GM12878 (cell line): ENCODE data around the gene ALG12. TPM values are rescaled to one million over a fixed set of nuclear protein-coding genes. Genes with fewer than 3 reads are reported as not detected.

Source experiments
- ATAC-seq: fragments of 200-7000 bp; cut with Tn5 transposase; 3 replicates; pipeline ENCODE4 v1.9.1; 2020; ENCODE audit warnings: mild to moderate bottlenecking, moderate library complexity
- BruUV-seq: library from RNA; stranded (reverse); fragments of 400-500 nt; replicated peaks from 2 replicates; lab custom pipeline; 2021; lab: Mats Ljungman, UMichigan
- CTCF ChIA-PET: fragments of 300-600 bp; sonication (Branson Sonifier 250); formaldehyde crosslinking; extraction: SDS; loops from one replicate; lab custom pipeline; 2021; ENCODE audit warnings: inconsistent platforms; lab: Yijun Ruan, JAX
- POLR2A ChIA-PET: fragments of 350-600 bp; formaldehyde crosslinking; extraction: SDS; loops from one replicate; lab custom pipeline; 2021; ENCODE audit warnings: inconsistent platforms; lab: Charles Lee
- RAD21 ChIA-PET: fragments of 300-600 bp; sonication (Branson Sonifier 250); formaldehyde crosslinking; loops from one replicate; lab custom pipeline; 2023; ENCODE audit warnings: antibody characterized with exemption; ENCODE audit not compliant: unreplicated experiment; lab: Charles Lee
- SMC1A ChIA-PET: fragments of 300-600 bp; sonication (Branson Sonifier 250); formaldehyde crosslinking; loops from one replicate; lab custom pipeline; 2023; ENCODE audit not compliant: unreplicated experiment, uncharacterized antibody; lab: Charles Lee
- DNase-seq: peaks from one replicate; pipeline ENCODE4 v3.0.0-alpha.2; 2011; ENCODE audit warnings: low read depth, low spot score
- FAIRE-seq: peaks from 3 replicates; lab custom pipeline; 2011; peaks lifted over from hg19 to GRCh38; lab: Jason Lieb, UNC
- H2AFZ ChIP-seq: 2 replicates; pipeline ENCODE4 v1.6.0; 2011; ENCODE audit warnings: low read depth, low read length, control low read depth; ENCODE audit not compliant: control insufficient read depth
- H3K27ac ChIP-seq: 2 replicates; pipeline ENCODE4 v1.5.1; 2011; ENCODE audit warnings: control low read depth; ENCODE audit not compliant: control insufficient read depth, insufficient read depth
- H3K27me3 ChIP-seq, 2 experiments: replicated peaks in 1 of 2; 2 replicates each; pipeline versions ENCODE4 v1.6.0 to v1.6.1; 2011; ENCODE audit warnings: low read length in 1 of 2; ENCODE audit not compliant: control insufficient read depth in 2 of 2, insufficient read depth in 2 of 2
- H3K36me3 ChIP-seq, 2 experiments: 2 replicates each; pipeline ENCODE4 v1.5.1; 2011; ENCODE audit warnings: low read length in 1 of 2; ENCODE audit not compliant: control insufficient read depth in 2 of 2, insufficient read depth in 2 of 2
- H3K4me1 ChIP-seq: 2 replicates; pipeline ENCODE4 v1.6.1; 2011; ENCODE audit warnings: mild to moderate bottlenecking, low read length, moderate library complexity, mixed read lengths; ENCODE audit not compliant: control insufficient read depth, insufficient read depth
- H3K4me2 ChIP-seq: 2 replicates; pipeline ENCODE4 v1.6.0; 2011; ENCODE audit warnings: control low read depth; ENCODE audit not compliant: control insufficient read depth, insufficient read depth
- H3K4me3 ChIP-seq: fragments of 200-600 bp; sonication (generic); 2 replicates; pipeline ENCODE4 v1.5.1; 2016
- H3K79me2 ChIP-seq: 2 replicates; pipeline ENCODE4 v1.6.0; 2011; ENCODE audit warnings: low read length; ENCODE audit not compliant: control insufficient read depth, insufficient read depth
- H3K9ac ChIP-seq: 2 replicates; pipeline ENCODE4 v1.8.0; 2011; ENCODE audit warnings: low read length, control low read depth, mixed read lengths; ENCODE audit not compliant: control insufficient read depth, insufficient read depth
- H3K9me3 ChIP-seq: replicated peaks from 3 replicates; pipeline ENCODE4 v1.5.1; 2011; ENCODE audit warnings: mild to moderate bottlenecking, low read length; ENCODE audit not compliant: control insufficient read depth, insufficient read depth
- H4K20me1 ChIP-seq: 2 replicates; pipeline ENCODE4 v1.6.0; 2011; ENCODE audit not compliant: control insufficient read depth, insufficient read depth
- CREM ChIP-seq: IDR thresholded peaks from 2 replicates; pipeline ENCODE4 v1.6.1; 2014; ENCODE audit warnings: antibody characterized with exemption, low read depth
- E2F4 ChIP-seq: IDR thresholded peaks from 2 replicates; pipeline ENCODE4 v1.6.1; 2012; ENCODE audit warnings: low read depth, low read length, improper control_type of control experiment
- EP300 ChIP-seq, 2 experiments: fragments of 150-350 bp in 1 of 2; IDR thresholded peaks; 2 replicates each; pipeline ENCODE4 v1.6.1; 2011 to 2012; ENCODE audit warnings: low read depth in 2 of 2, low read length in 2 of 2, borderline replicate concordance in 1 of 2, improper control_type of control experiment in 1 of 2, inconsistent platforms in 1 of 2; ENCODE audit not compliant: control insufficient read depth in 1 of 2
- ESRRA ChIP-seq: IDR thresholded peaks from 2 replicates; pipeline ENCODE4 v1.6.1; 2012; ENCODE audit warnings: mild to moderate bottlenecking, low read length, improper control_type of control experiment
- FOS ChIP-seq: IDR thresholded peaks from 3 replicates; pipeline ENCODE4 v1.6.1; 2011; ENCODE audit warnings: borderline replicate concordance; ENCODE audit not compliant: insufficient read length; ENCODE audit errors: extremely low read depth
- IKZF1 ChIP-seq: fragments of 450-650 bp; conservative IDR thresholded peaks from 2 replicates; pipeline ENCODE4 v1.6.1; 2017; ENCODE audit warnings: antibody characterized with exemption, mild to moderate bottlenecking
- JUNB ChIP-seq: IDR thresholded peaks from 2 replicates; pipeline ENCODE4 v1.6.1; 2016; ENCODE audit warnings: antibody characterized with exemption, mild to moderate bottlenecking
- MAX ChIP-seq: IDR thresholded peaks from 2 replicates; pipeline ENCODE4 v1.6.1; 2012; ENCODE audit warnings: low read depth, low read length, improper control_type of control experiment
- MTA3 ChIP-seq: IDR thresholded peaks from 2 replicates; pipeline ENCODE4 v1.6.1; 2012; ENCODE audit warnings: low read length, inconsistent platforms, borderline replicate concordance
- RB1 ChIP-seq: fragments of 450-650 bp; formaldehyde crosslinking; IDR thresholded peaks from 2 replicates; pipeline ENCODE4 v1.6.1; 2017; ENCODE audit warnings: mild to moderate bottlenecking, borderline replicate concordance
- RCOR1 ChIP-seq: conservative IDR thresholded peaks from 2 replicates; pipeline ENCODE4 v1.6.1; 2012; ENCODE audit warnings: low read depth, low read length, improper control_type of control experiment
- RELB ChIP-seq: fragments of 450-650 bp; IDR thresholded peaks from 2 replicates; pipeline ENCODE4 v1.6.1; 2017; ENCODE audit warnings: low read depth, mild to moderate bottlenecking, moderate library complexity
- SMAD1 ChIP-seq: fragments of 450-650 bp; IDR thresholded peaks from 2 replicates; pipeline ENCODE4 v1.6.1; 2018; ENCODE audit warnings: mild to moderate bottlenecking, low read depth; ENCODE audit not compliant: partially characterized antibody
- SREBF1 ChIP-seq: IDR thresholded peaks from 2 replicates; pipeline ENCODE4 v1.6.1; 2012; ENCODE audit warnings: mild to moderate bottlenecking, low read length
- SRF ChIP-seq, 2 experiments: IDR thresholded peaks; 2 replicates each; pipeline ENCODE4 v1.6.1; 2011; ENCODE audit warnings: low read depth in 2 of 2, low read length in 2 of 2, mild to moderate bottlenecking in 1 of 2, moderate library complexity in 1 of 2
- ZNF622 ChIP-seq: fragments of 450-650 bp; IDR thresholded peaks from 2 replicates; pipeline ENCODE4 v1.6.1; 2017; ENCODE audit warnings: mild to moderate bottlenecking, inconsistent platforms
- WGBS: methylation state at CpG from one replicate; pipeline ENCODE4 v1.1.6; 2016; ENCODE audit warnings: low lambda C conversion rate; ENCODE audit not compliant: insufficient replicate concordance, insufficient coverage; ENCODE audit errors: missing lambda C conversion rate; 5-methylcytosine and 5-hydroxymethylcytosine counted together
- in situ Hi-C: fragments of 300-500 bp; cut with MboI; formaldehyde crosslinking; loops from 9 replicates; pipeline ENCODE4 v1.14.3; 2018; ENCODE audit warnings: mixed read lengths
- intact Hi-C: fragments of 100-400 bp; cut with micrococcal nuclease; formaldehyde crosslinking; loops from one replicate; pipeline ENCODE4 v1.14.2; 2022; ENCODE audit not compliant: unreplicated experiment
- polyA plus RNA-seq, 11 experiments: library from polyadenylated mRNA; depleted of rRNA in 4 of 11; unstranded in 6 of 11; stranded (reverse) in 5 of 11; fragments of >200 nt; fragmentation: Nextera tagmentation in 4 of 11; fragmentation: Illumina TruSeq in 1 of 11; extraction: Ambion mirVana in 4 of 11; extraction: Trizol in 1 of 11; gene quantifications; 1 replicate in 1 of 11; 2 replicates in 10 of 11; pipeline versions ENCODE4 v1.2.1 to v1.2.3, GENCODE V29; 2011 to 2016; ENCODE audit warnings: inconsistent platforms in 2 of 11, missing spikeins in 2 of 11, low read depth in 1 of 11
- total RNA-seq, 4 experiments: library from RNA; depleted of rRNA in 3 of 4; stranded (reverse); fragments of >200 nt in 3 of 4; fragmentation: Illumina TruSeq in 1 of 4; extraction: Trizol in 1 of 4; gene quantifications; 2 replicates each; pipeline versions ENCODE4 v1.2.1 to v1.2.3, GENCODE V29; 2013 to 2021
- TF ChIP-seq, protein P1 (sequence below): fragments of 450-650 bp; formaldehyde crosslinking; IDR thresholded peaks from 2 replicates; pipeline ENCODE4 v1.5.0; 2022; ENCODE audit warnings: mild to moderate bottlenecking, missing genetic modification characterization

Gene ALG12
- total and polyA plus RNA-seq, 10 of the 15 experiments (the other 5 are each of a cell fraction or from before 2014, with no cell fraction given): 0.22 to 23.4 (median 6.6) TPM

- TF ChIP-seq RELB: no peak
These were observed 36.8 kb upstream of the ALG12 start (continued) for GRCh38 chr22:49954991-49955580.

GRCh38 chr22:49954354-49954753 lies 36.1 kb upstream of the ALG12 start:
- WGBS: 64% methylated on average over 8 of the region's 8 CpGs
- Histone ChIP-seq H3K9ac (no peak overlapping the region), H2AFZ (no peak overlapping the region), H4K20me1 (no peaks in the 10 kb centered on the region), H3K4me1 (peaks cover 3% of the 10 kb centered on the region), H3K79me2 (no peaks in the 10 kb centered on the region; the same call in 1 of the 2 replicates), H3K4me2 (no peak overlapping the region), H3K9me3 (no peaks in the 10 kb centered on the region), H3K4me3 (no peak overlapping the region), H3K27ac (no peak overlapping the region), H3K36me3 (no peaks in the 10 kb centered on the region), H3K27me3 (no peaks in the 10 kb centered on the region)
- ChIA-PET SMC1A (no interaction called here), RAD21 (no interaction called here), CTCF (no interaction called here), POLR2A (no interaction called here)
- ATAC-seq (no peak), DNase-seq (no peak), FAIRE-seq (no peak)
- in situ Hi-C loops: no loop called here
- no TSS peak for BruUV-seq
- intact Hi-C loops: no loop called here
- TF ChIP-seq SMAD1 (no peak), CREM (no peak), IKZF1 (no peak), ESRRA (no peak), E2F4 (no peak), JUNB (no peak), RB1 (no peak), EP300 (IDR thresholded peaks at IDR 0.05; ENCODE audit: borderline replicate concordance in 1 of 2, control insufficient read depth in 1 of 2, low read depth in 2 of 2, low read length in 2 of 2) (no peak), SRF (IDR thresholded peaks at IDR 0.05; ENCODE audit: low read depth in 2 of 2, low read length in 2 of 2) (no peak), FOS (no peak), SREBF1 (no peak), MAX (no peak), MTA3 (no peak), RCOR1 (no peak), ZNF622 (no peak)
- TF ChIP-seq, protein P1, sequence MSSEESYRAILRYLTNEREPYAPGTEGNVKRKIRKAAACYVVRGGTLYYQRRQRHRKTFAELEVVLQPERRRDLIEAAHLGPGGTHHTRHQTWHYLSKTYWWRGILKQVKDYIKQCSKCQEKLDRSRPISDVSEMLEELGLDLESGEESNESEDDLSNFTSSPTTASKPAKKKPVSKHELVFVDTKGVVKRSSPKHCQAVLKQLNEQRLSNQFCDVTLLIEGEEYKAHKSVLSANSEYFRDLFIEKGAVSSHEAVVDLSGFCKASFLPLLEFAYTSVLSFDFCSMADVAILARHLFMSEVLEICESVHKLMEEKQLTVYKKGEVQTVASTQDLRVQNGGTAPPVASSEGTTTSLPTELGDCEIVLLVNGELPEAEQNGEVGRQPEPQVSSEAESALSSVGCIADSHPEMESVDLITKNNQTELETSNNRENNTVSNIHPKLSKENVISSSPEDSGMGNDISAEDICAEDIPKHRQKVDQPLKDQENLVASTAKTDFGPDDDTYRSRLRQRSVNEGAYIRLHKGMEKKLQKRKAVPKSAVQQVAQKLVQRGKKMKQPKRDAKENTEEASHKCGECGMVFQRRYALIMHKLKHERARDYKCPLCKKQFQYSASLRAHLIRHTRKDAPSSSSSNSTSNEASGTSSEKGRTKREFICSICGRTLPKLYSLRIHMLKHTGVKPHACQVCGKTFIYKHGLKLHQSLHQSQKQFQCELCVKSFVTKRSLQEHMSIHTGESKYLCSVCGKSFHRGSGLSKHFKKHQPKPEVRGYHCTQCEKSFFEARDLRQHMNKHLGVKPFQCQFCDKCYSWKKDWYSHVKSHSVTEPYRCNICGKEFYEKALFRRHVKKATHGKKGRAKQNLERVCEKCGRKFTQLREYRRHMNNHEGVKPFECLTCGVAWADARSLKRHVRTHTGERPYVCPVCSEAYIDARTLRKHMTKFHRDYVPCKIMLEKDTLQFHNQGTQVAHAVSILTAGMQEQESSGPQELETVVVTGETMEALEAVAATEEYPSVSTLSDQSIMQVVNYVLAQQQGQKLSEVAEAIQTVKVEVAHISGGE (CRISPR knock-in tag): no peak
